Measurements from ENCODE around the gene TTC1.
A peak's percentile ranks its signal among the peaks of the same experiment; 100 is the strongest.
"Not testable (repeated sequence)": the region's sequence is repeated elsewhere in the genome, so short reads cannot be mapped to it uniquely, and the experiment has no call there.

TTC1 gene

GRCh38 chr5:160007514-160007913 is 1.4 kb upstream of the TTC1 start:
- DNase-seq, result no peak

DNA sequence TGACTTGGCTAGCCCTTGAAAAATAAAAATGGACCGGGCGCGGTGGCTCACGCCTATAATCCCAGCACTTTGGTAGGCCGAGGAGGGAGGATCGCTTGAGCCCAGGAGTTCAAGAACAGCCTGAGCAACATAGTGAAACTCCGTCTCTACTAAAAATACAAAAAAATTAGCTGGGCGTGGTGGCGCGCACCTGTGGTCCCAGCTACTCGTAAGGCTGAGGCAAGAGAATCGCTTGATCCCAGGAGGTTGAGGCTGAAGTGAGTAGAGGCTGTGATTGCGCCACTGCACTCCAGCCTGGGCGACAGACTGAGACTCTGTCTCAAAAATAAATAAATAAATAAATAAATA is 436 bp upstream of the TTC1 start:
- not testable (repeated sequence) for DNase-seq

GRCh38 chr5:160009591-160009989 is 651 bp downstream of the TTC1 start:
- no peak for DNase-seq

DNA sequence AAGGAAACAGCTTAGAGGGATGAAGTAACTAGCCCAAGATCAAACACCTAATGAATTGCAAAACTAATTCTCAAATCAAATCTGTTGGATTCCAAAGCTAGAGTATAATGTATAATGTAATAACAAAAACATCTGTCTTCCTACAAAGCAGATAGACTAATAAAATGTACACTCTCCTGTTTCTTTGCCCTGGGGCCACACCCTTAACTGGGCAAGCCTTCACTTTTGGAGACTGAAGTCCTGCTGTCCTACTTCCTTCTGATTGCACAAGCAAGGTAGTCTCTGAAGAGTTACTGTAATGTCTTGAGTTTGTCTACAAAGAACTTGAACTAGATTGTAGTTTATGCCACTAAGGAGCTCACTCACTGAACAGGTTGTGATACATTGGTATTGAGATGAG is 2.5 kb downstream of the TTC1 start:
- no peak for DNase-seq

- DNase-seq, result not testable (repeated sequence)
Measured at GRCh38 chr5:160014197-160014596, 5.3 kb downstream of the TTC1 start.

DNA sequence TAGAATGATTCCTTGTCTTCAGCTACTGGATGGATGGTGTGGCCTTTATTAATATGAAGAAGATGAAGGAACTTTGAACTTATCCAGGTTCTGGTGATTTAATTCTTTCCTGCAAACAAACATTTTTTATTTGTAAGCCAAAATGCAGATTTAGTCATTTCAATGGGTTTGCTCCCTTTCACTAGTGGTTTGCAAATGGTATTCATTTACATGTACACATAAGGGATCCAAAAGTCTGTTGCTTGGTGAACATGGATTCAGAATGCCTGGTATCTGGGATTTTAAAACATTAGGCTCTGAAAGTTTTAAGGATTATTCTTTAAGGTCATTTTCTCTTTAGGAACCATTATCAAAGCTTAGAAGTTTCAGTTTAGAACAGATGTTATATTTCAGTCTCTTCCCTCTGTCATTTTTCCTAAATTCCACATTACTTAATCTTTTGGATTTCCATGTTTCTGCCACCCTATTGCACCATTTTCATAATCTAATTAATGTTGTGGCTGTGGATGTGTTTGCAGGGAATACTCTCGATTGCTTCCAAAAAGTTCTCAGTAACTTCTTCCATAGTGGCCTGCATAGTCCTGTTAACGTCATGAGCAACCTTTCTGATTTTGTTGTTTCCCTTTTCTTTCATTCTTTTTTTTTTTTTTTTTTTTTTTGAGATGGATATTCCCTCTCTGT is 10.1 kb downstream of the TTC1 start:
- DNase-seq, result no peak

GRCh38 chr5:160020266-160020770 is 11.4 kb downstream of the TTC1 start:
- no peak for DNase-seq

DNA sequence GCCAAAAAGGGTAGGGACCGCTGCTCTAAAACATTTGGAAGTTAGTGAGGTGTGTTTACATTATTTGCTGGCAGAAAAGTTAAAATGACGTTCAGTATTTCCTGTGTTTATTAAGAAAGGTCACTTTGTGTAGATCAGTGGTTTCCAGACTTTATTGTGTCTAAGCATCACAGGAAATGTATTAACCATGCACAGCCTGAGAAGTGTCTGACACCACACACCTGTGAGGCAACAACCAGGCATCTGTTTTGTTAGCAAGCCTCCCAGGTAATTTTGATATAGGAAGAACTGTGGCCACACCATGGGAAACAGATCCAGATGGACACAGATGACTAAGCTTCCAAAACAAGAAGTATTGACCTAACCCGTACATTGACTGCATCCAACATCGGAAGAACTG is 12.0 kb downstream of the TTC1 start:
- DNase-seq, result no peak

GRCh38 chr5:160021831-160022446 is 13.0 kb downstream of the TTC1 start:
- peak in 2 of 4 experiments; percentile 3 to 15 for DNase-seq

DNA sequence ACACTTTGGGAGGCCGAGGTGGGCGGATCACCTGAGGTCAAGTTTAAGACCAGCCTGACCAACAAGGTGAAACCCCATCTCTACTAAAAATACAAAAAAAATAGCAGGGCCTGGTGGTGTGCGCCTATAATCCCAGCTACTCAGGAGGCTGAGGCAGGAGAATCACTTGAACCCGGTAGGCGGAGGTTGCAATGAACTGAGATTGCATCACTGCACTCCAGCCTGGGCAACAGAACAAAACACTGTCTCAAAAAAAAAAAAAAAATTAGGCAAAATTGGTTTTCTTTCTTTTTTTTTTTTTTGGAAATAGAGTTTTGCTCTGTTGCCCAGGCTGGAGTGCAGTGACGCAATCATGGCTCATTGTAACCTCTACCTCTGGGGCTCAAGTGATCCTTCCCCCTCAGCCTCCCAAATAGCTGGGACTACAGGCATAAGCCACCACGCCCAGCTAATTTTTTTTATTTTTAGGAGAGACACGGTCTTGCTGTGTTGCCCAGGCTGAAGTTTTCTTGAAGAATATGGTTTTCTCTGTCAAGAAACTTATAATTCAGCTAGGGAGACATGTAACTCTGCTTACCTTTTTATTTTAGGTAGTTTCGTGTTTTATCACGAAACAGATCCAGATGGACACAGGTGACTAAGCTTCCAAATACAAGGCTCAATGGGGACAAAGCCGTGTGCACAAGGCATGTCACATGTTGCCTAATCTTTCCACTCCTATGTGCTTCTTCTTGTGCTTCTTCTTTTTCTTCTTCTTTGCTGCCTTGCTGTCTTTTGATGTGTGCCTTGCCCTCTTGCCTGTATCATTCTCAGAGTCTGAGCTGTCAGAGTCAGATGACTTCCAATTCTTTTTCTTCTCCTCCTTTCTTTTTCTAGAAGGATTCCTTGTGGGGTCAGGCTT is 14.3 kb downstream of the TTC1 start:
- no peak for DNase-seq

DNA sequence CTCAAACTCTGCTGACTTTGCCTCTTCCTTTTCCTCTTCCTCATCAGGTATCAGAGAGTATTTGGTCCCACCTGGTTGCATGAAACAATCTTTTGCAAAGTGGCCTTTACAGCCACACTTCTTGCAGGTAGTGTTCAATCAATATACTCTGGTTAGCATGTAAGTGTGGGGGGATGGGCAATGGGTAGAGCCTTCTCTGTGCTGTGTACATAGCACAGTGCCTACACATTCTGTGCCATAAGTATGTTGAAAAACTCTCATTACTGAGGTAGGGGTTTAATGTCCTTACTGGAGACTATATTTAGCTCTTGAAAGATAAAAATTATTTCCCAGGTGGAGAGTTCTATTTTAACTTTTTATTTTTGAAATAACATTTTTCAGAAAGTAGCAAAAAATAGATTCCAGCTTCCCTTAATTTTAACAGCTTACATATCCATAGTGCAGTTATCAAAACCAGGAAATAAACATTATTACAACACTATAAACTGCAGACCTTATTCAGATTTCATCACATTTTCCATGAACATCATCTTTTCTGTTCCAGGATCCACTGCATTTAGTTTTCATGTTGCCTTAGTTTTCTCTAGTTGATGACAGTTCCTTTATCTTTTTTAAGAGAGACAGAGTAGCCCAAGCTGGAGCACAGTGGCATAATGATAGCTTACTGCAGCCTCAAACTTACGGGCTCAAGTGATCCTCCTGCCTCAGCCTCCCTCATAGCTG is 15.1 kb downstream of the TTC1 start:
- no peak for DNase-seq

DNA sequence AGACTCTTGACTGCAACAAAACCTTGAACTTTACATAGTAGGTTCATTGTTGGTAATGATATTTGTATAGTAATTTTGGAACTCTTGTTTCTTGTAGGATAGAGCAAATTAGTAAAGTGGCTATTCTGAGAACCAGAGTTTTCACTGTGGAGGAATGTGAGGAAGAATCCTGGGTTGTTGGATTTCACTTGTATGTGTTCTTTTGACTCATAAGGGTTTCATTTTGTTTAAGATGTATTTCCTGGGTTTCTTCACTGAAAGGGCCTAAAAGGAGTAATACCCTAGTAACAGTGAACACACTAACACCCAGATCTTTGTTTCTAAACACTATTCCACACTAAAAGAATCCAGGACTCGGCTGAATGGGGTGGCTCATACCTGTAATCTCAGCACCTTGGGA is 20.1 kb downstream of the TTC1 start:
- no peak for DNase-seq

DNA sequence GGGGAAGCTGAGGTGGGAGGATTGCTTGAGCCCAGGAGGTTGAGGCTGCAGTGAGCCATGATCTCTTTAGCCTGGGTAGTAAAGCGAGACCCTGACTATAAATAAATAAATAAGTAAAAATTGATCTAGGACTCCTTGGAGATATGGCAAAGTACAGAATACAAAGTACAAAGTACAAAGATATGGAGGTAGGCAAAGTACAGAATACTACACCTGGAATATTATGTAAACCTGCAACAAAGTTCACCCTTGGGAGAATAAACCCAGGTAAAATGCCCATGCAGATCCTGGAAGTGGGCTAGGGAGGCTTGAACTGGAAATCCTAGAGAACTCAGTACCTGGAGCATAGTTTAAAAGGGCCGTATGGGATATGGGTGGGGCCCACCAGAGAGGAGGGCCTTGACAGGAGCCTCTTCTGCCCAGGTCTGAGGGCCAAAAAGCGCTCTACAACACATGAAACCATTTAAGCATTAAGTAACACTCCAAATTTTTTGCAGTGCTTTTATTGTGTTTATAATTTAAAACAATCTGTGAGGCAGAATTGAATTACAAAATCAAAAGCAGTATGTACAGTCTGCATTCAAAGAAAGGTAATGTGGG is 20.7 kb downstream of the TTC1 start:
- no peak for DNase-seq

DNA sequence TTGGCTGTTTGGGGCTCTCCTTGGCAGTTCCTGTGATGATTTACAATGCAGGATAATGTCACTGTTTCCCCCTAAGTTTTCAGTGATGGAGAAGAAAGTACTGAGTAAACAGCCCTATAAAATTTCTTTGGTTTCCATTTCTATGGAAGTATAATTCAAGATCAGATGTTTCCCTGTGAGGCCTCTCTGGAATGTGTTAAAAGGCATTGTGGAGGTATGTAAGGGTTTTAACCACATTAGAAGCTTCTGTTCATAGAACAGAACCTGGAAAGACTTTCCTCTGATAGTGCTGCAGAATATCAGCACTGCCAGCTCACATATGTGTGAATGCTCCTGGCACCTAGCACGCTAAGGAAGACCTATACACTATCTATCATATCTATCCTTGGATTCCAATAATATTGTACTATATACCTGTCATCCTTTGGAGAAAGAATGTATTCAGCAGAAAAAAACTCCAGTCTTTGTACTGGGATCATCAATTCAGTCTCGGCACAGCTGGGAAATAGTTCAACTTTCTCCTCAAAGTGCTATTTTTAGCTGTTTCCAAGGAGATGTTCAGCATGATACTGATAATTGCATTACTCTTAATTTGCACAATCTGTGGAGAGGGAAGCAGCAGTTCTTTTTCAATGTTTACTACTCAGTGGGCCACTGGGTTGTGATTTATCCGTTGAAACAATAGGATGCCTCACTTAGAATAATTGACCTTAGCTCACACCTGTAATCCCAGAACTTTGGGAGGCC is 21.9 kb downstream of the TTC1 start:
- no peak for DNase-seq

DNA sequence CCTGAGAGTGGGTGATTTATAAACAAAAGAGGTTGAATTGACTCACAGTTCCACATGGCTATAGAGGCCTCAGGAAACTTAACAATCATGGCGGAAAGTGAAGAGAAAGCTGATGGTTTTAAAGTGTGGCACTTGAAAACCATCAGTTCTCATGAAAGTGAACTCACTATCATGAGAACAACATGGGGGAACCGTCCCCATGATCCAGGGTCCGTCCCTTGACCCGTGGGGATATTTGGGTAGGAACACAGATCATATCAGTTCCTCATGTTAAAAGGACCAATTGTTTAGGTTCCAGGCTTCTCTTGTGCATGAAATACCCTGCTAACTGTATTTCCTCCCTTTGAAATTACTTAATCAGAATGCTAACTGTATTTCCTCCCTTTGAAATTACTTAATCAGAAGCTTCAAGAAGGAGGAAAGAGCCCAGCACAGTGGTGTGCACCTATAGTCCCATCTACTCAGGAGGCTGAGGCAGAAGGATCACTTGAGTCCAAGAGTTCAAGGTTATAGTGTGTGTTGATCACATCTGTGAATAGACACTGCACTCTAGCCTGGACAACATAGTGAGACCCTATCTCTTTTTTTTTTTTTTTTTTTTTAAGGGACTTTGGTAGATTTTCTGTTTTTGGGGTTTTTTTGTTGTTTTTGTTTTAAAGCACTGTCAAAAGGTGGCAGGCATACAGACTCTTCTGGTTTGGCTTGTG is 24.8 kb downstream of the TTC1 start:
- no peak for DNase-seq

- DNase-seq, result no peak
Measured at GRCh38 chr5:160036243-160036642, 27.3 kb downstream of the TTC1 start.

DNA sequence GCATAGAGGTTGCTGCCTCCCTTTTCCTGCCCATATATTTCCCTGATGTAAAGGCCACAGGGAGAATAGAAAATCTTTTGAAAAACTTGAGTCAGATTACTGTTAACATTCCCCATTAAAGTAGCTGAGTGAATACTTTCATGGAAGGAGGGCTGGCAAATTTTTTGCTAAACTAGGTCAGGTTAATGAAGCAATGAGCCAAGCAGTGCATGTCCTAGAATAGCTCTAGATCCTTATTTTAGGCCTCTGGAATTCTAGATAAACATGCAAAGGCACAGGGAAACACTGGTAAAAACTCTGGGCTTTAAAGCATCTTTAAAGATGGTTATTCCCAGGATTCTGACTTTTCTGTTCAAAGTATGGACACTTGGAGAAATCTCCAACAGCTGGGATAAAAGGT is 27.9 kb downstream of the TTC1 start:
- DNase-seq, result no peak

- DNase-seq, result no peak
Measured at GRCh38 chr5:160039810-160040470, 31.0 kb downstream of the TTC1 start.

DNA sequence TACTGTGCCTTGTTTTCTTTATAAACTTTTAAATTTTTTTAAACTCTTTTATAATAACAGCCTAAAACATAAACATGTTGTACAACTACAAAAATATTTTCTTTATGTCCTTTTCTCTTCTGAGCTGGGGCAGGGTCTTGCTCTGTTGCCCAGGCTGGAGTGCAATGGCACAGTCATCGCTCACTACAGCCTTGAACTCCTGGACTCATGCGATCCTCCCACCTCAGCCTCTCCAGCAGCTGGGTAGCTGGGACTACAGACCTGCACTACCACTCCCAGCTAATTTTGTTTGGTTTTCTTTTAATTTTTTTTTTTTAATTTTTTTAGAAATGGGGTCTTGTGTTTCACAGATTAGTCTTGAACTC is 31.5 kb downstream of the TTC1 start:
- DNase-seq, result no peak

DNA sequence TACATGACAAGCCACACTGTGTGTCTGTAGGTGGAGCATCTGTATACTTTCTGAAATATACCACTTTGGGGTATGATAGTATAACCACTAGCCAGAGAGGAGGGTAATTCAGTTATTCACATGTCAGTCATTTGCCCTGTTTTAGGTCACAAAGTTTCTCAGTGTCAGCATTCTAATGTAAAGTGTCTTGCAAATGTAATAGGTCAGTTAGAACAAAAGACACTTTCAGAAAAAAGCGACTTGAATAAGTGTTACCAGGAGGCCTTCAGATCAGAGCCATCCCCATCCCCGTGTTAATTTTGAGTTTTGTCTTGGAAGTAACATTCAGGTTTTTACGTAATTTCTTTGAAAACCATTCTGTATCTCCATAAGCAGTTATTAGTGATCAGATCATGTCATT is 33.7 kb downstream of the TTC1 start:
- DNase-seq, result no peak

DNA sequence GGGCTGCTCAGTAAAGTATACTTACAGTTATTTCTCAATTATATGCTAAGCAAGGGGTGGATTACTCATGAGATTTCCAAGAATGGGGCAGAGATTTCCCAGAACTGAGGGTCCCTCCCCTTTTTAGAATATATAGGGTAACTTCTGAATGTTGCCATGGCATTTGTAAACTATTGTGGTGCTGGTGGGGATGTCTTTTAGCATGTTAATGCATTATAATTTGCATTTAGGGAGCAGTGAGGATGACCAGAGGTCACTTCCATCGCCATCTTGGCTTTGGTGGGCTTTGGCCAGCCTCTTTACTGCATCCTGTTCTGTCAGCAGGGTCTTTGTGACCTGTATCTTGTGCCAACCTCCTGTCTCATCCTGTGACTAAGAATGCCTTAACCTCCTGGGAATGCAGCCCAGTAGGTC is 35.5 kb downstream of the TTC1 start:
- no peak for DNase-seq
